Adrenal gland (tissue), 5 donors: Measurements from ENCODE around the gene OMP.

Source experiments
- POLR2A ChIP-seq, 2 donors: fragments of 450-650 bp; IDR thresholded peaks; one replicate each; pipeline ENCODE4 v1.6.1; 2017; ENCODE audit warnings: antibody characterized with exemption in 2 of 2, mild to moderate bottlenecking in 2 of 2, moderate library complexity in 1 of 2
- TF ChIP-seq, protein P1 (sequence below), 6 experiments: fragments of 450-650 bp in 4 of 6; fragments of 200-600 bp in 2 of 6; sonication (generic) in 1 of 6; IDR thresholded peaks; 1 replicate in 5 of 6; 2 replicates in 1 of 6; pipeline versions ENCODE4 v1.5.1 to v1.8.0; 2016 to 2021; ENCODE audit warnings: antibody characterized with exemption in 6 of 6, mild to moderate bottlenecking in 2 of 6, moderate library complexity in 1 of 6
- donor health status: DM: no; HTN: no; CAD: no.

GRCh38 chr11:77073328-77074001, 29.2 kb upstream of the OMP start:
- TF ChIP-seq, protein P1, sequence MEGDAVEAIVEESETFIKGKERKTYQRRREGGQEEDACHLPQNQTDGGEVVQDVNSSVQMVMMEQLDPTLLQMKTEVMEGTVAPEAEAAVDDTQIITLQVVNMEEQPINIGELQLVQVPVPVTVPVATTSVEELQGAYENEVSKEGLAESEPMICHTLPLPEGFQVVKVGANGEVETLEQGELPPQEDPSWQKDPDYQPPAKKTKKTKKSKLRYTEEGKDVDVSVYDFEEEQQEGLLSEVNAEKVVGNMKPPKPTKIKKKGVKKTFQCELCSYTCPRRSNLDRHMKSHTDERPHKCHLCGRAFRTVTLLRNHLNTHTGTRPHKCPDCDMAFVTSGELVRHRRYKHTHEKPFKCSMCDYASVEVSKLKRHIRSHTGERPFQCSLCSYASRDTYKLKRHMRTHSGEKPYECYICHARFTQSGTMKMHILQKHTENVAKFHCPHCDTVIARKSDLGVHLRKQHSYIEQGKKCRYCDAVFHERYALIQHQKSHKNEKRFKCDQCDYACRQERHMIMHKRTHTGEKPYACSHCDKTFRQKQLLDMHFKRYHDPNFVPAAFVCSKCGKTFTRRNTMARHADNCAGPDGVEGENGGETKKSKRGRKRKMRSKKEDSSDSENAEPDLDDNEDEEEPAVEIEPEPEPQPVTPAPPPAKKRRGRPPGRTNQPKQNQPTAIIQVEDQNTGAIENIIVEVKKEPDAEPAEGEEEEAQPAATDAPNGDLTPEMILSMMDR (IDR thresholded peaks at IDR 0.05) = peak; percentile 35 to 70 (median 52)
- peak; percentile 27 to 87 for TF ChIP-seq POLR2A (IDR thresholded peaks at IDR 0.05)
